Measurements from ENCODE around the gene MRPL28.
"Not testable (repeated sequence)": the region's sequence is repeated elsewhere in the genome, so short reads cannot be mapped to it uniquely, and the experiment has no call there.

The MRPL28 gene

GRCh38 chr16:370443-370842, at the start of gene MRPL28:
Gene MRPL28 (minus strand): TSS chr16:370538. CDS start chr16:370218, 320 bp downstream.
- DNase-seq (ENCODE audit: low read depth), result peak; percentile 84
- TF ChIP-seq CTCF (IDR thresholded peaks at IDR 0.05; ENCODE audit: control insufficient read depth, insufficient read depth, low read depth, low read length, missing control alignments), result no peak
- H3K4me3 ChIP-seq (ENCODE audit: control insufficient read depth, low read depth, low read length), result peak within 1 kb of the TSS; percentile 50

GRCh38 chr16:415170-415498, 44.8 kb upstream of the MRPL28 start:
- H3K4me3 ChIP-seq (ENCODE audit: control insufficient read depth, low read depth, low read length); DNase-seq (ENCODE audit: low read depth): not testable (repeated sequence)

- no peak for TF ChIP-seq CTCF (IDR thresholded peaks at IDR 0.05; ENCODE audit: control insufficient read depth, insufficient read depth, low read depth, low read length, missing control alignments)
- DNase-seq (ENCODE audit: low read depth), result no peak
- no peak overlapping the region for H3K4me3 ChIP-seq (ENCODE audit: control insufficient read depth, low read depth, low read length)
Measured at GRCh38 chr16:414395-415169, 44.2 kb upstream of the MRPL28 start.

GRCh38 chr16:411576-412265, 41.4 kb upstream of the MRPL28 start:
- no peak overlapping the region for H3K4me3 ChIP-seq (ENCODE audit: control insufficient read depth, low read depth, low read length)
- TF ChIP-seq CTCF (IDR thresholded peaks at IDR 0.05; ENCODE audit: control insufficient read depth, insufficient read depth, low read depth, low read length, missing control alignments), result no peak
- DNase-seq (ENCODE audit: low read depth), result no peak

GRCh38 chr16:410516-411178, 40.3 kb upstream of the MRPL28 start:
- DNase-seq (ENCODE audit: low read depth), result no peak
- TF ChIP-seq CTCF (IDR thresholded peaks at IDR 0.05; ENCODE audit: control insufficient read depth, insufficient read depth, low read depth, low read length, missing control alignments), result no peak
- H3K4me3 ChIP-seq (ENCODE audit: control insufficient read depth, low read depth, low read length), result no peak overlapping the region

GRCh38 chr16:407253-407652, 36.9 kb upstream of the MRPL28 start:
- H3K4me3 ChIP-seq (ENCODE audit: control insufficient read depth, low read depth, low read length), result no peak overlapping the region
- no peak for TF ChIP-seq CTCF (IDR thresholded peaks at IDR 0.05; ENCODE audit: control insufficient read depth, insufficient read depth, low read depth, low read length, missing control alignments)
- DNase-seq (ENCODE audit: low read depth), result no peak

Measured in AG09309 (cell line).